IMR-90 (cell line): ENCODE data around the gene PCCA.

ENCODE experiments used
- CEBPB ChIP-seq: IDR thresholded peaks from 2 replicates; pipeline ENCODE4 v1.6.1; 2012; ENCODE audit warnings: low read depth, low read length, improper control_type of control experiment
- CTCF ChIP-seq: conservative IDR thresholded peaks from 2 replicates; pipeline ENCODE4 v1.5.1; 2012; ENCODE audit warnings: mild to moderate bottlenecking, low read depth, low read length, improper control_type of control experiment
- FOS ChIP-seq: fragments of 150-350 bp; IDR thresholded peaks from 2 replicates; pipeline ENCODE4 v1.6.1; 2016; ENCODE audit warnings: low read depth, low read length
- MAFK ChIP-seq: IDR thresholded peaks from 2 replicates; pipeline ENCODE4 v1.6.1; 2012; ENCODE audit warnings: low read depth, low read length, improper control_type of control experiment
- MAZ ChIP-seq: IDR thresholded peaks from 2 replicates; pipeline ENCODE4 v1.6.1; 2012; ENCODE audit warnings: low read depth, mild to moderate bottlenecking, low read length, improper control_type of control experiment, moderate library complexity, borderline replicate concordance
- POLR2A ChIP-seq: IDR thresholded peaks from 2 replicates; pipeline ENCODE4 v1.6.1; 2012; ENCODE audit warnings: mild to moderate bottlenecking, low read depth, low read length
- RAD21 ChIP-seq: IDR thresholded peaks from 2 replicates; pipeline ENCODE4 v1.6.1; 2012; ENCODE audit warnings: low read length, improper control_type of control experiment
- RCOR1 ChIP-seq: IDR thresholded peaks from 2 replicates; pipeline ENCODE4 v1.6.1; 2012; ENCODE audit warnings: mild to moderate bottlenecking, low read length, improper control_type of control experiment; ENCODE audit not compliant: insufficient replicate concordance
- SMC3 ChIP-seq: fragments of 150-350 bp; IDR thresholded peaks from 2 replicates; pipeline ENCODE4 v1.6.1; 2016; ENCODE audit warnings: low read depth, mild to moderate bottlenecking, antibody characterized with exemption, low read length, moderate library complexity
- USF2 ChIP-seq: fragments of 150-350 bp; IDR thresholded peaks from 2 replicates; pipeline ENCODE4 v1.6.1; 2017; ENCODE audit warnings: mild to moderate bottlenecking, antibody characterized with exemption, low read length, low read depth

- TF ChIP-seq CTCF, result no peak
- TF ChIP-seq CEBPB, result no peak
- no peak for TF ChIP-seq POLR2A
- TF ChIP-seq USF2, result no peak
- TF ChIP-seq SMC3, result no peak
- TF ChIP-seq FOS, result no peak
- no peak for TF ChIP-seq MAFK
- TF ChIP-seq RCOR1, result no peak
- no peak for TF ChIP-seq RAD21
- TF ChIP-seq MAZ, result no peak
Measured at GRCh38 chr13:100129605-100130004, 40.7 kb downstream of the PCCA start.
